HG02588 (cell line): ENCODE measurements around the gene LCN9.
"Not testable (repeated sequence)": the region's sequence is repeated elsewhere in the genome, so short reads cannot be mapped to it uniquely, and the experiment has no call there.

Experiments
- ATAC-seq: cut with Tn5 transposase; IDR thresholded peaks from one replicate; pipeline ENCODE4 v1.9.1; 2021; ENCODE audit warnings: mild to moderate bottlenecking, moderate library complexity; ENCODE audit not compliant: unreplicated experiment

Gene LCN9

DNA sequence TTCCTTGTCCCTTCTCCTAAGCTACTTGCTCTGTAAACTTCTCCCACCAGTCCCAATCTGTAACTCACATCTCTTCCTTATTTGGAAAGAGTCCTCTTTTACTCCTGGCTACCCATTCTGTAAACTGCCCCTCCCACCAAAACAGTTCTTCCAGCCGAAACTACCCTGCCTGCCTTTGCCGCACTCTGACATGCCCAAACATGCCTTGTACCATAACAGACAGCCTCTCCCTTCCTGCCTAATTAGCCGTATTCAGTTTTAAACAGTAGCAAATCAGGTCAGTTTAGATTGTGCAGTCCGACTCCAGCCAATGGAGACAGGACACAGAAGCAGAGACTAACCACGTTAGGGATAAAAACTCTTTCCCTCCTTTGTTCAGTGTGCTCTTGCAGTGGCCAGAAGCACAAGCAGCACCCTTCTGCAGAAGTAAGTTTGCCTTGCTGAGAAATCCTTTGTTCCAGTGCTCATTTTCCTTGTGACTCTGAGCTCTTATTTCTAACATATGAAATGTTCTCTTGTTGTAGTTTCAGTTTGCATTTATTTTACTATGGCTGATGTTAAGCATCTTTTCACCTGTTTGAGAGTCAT, 18.4 kb upstream of the LCN9 start:
- ATAC-seq = no peak

DNA sequence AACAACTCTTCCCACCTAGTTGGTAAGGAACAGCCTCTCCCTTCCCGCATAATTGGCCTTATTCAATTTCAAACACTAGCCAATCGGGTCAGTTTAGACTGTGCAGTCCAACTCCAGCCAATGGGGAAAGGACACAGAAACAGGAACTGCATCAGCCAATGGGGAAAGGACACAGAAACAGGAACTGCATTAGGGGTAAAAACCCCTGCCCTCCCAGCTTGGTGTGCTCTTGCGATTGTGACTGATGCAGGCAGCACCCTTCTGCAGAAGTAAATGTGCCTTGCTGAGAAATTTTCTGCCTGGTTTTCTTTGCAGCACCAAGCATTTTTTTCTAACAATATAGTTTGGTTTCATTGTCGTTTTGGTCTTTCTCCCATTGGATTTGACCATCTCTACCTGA, 15.2 kb upstream of the LCN9 start:
- no peak for ATAC-seq

DNA sequence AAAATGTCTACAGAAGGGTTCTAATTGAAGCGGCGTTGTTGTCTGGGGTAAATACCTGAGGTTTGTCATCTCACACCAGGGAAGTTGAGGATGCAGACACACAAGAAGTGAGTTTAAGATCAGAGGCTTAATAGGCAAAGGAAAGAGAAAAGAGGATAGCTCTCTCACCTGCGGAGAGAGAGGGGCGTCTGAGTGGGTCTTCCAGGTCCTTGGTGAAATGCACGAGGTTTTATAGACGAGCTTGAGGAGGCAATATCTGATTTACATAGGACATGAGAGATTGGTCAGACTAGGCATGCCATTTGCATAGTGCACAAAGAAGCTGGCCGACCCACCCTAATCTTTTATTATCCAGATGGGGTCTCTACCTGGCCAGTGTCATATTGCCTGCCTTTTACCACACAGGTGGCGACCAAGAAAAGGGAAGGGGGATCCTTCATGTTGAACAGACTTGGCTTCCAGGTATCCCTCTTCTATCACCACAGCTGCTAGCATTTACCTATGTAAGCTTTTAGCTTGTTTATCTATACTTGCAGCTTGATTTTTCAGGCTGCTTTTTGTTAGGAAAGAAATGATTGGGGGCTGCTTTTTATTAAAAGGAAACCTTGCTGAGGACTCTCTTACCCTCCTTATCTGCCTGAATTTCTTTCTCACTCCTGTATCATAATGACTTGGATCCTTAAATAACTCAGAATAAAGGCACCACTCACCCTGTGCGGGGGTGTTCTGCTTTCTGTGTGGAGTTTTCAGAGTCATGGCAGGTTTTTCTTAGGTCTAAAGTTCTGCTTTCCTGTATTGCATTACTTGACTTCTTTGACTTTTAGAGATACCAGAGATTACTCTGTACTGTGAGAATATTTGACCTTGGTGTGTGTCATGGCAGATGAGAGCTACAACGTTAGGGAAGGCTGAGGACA, 14.4 kb upstream of the LCN9 start:
- ATAC-seq = no peak

- ATAC-seq = no peak
Observed at GRCh38 chr9:135649508-135649907, 13.6 kb upstream of the LCN9 start.

- no peak for ATAC-seq
Observed at GRCh38 chr9:135650408-135650807, 12.7 kb upstream of the LCN9 start.

GRCh38 chr9:135655317-135655716, 7.8 kb upstream of the LCN9 start:
- ATAC-seq = no peak

GRCh38 chr9:135657416-135657815, 5.7 kb upstream of the LCN9 start:
- no peak for ATAC-seq

- no peak for ATAC-seq
Observed at GRCh38 chr9:135659252-135659651, 3.9 kb upstream of the LCN9 start.

GRCh38 chr9:135660407-135660806, 2.7 kb upstream of the LCN9 start:
- no peak for ATAC-seq

- no peak for ATAC-seq
Observed at GRCh38 chr9:135661816-135662560, 1.1 kb upstream of the LCN9 start.

DNA sequence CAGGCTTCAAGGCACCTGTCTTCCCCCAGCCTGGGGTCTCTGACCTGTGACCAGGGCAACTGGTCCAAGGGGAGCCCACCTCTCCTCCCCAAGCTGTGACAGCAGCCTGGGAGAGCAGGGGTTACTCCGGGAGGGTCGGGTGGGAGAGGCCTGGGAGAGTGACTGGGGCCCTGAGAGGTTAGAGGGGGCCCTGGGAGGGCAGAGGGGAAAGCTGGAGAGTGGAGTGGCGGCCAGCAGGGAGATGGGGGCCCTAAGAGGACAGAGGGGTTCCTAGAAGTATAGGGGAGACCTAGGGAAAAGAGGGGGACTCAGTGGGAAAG, 302 bp downstream of the LCN9 start:
- no peak for ATAC-seq

- ATAC-seq = no peak
Observed at GRCh38 chr9:135663857-135664256, 748 bp downstream of the LCN9 start.

- no peak for ATAC-seq
Observed at GRCh38 chr9:135664266-135664665, 1.2 kb downstream of the LCN9 start.

- no peak for ATAC-seq
Observed at GRCh38 chr9:135664801-135665794, 2.0 kb downstream of the LCN9 start.

DNA sequence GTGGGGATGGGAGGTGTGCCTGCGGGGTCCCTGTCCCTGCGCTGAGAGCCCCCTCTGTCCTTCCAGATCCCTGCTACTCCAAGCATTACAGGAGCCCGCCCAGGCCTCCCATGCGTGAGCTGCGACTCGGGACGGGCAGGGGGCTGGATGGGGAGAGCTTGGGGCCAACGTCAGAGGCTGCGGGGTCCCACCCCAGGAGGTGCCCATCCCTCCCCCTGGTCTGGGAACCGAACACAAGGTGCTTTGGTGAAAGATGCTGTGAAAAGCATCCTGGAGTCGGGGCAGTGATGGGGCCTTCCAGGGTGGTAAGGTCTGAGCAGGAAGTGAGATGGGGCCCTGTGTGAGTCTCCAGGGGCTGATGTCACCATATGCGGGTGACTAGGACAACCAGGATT, 2.7 kb downstream of the LCN9 start:
- no peak for ATAC-seq

- ATAC-seq = no peak
Observed at GRCh38 chr9:135666534-135667462, 3.7 kb downstream of the LCN9 start.

DNA sequence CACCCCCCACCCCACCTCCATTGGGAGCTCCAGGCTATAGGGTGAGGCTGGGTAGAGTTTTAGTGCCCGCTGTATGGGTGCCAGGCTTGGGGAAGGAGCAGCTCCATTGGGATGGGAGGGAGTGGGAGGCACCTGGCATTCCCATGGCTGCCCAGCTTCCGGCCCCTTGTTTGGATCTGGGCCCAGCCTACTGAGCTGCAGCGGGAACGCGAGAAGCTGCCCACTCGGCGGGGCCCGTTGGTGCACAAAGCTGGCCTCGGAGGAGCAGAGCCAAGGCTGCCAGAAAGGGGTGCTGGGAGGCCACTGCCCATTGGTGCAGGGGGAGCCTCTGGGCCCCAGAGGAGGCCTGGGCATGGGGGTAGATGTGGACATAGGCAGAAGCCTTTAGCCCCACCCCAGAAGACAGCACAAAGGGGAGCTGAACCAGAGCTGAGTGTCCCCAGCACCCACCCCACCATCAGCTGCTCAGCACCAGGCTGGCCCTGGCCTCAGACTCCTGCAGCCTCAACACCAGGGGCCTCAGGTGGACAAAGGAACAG, 4.4 kb downstream of the LCN9 start:
- ATAC-seq = no peak

- ATAC-seq = not testable (repeated sequence)
Observed at GRCh38 chr9:135669018-135669417, 5.9 kb downstream of the LCN9 start.

DNA sequence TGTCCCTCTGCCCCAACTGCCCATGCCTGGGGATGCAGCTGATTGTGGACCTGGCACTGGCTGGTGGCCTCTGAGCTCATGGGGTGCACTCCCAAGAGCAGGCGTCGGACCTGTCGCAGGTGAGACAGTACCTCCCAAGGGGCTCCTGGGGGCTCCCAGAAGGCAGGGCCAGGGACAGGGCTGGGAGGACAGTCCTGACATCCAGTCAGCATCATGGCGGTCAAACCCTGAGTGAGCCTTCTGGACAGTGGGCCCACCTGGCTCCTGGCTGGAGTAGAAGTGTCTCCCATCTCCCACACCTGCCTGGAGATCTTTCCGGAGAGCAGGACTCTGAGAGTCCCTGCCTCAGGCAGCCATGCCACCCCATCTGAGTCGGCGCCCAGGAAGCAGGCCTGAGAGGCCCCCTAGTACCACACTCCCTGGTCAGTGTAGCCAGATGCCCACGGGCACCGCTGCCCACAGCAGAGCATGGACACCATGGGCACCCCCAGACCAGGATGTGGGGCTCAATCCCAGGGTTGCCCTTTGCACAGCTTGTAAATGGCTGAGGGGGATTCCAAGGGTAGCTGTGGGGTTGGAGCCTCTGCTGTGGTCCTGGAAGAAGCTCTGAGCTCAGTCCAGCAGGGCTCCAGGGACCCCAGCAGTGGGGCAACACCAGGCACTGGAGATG, 6.6 kb downstream of the LCN9 start:
- ATAC-seq = no peak
